H9 (cell line): ENCODE data around the gene DSCAM. TPM values are rescaled to one million over a fixed set of nuclear protein-coding genes. Genes with fewer than 3 reads are reported as not detected.

Experiments used
- DNase-seq: peaks from one replicate; pipeline ENCODE4 v3.0.0-alpha.2; 2017
- H2AFZ ChIP-seq: one replicate; pipeline ENCODE4 v1.6.1; 2013; ENCODE audit warnings: mild to moderate bottlenecking, low read length, control low read depth, moderate library complexity
- H2AK5ac ChIP-seq: 2 replicates; pipeline ENCODE4 v1.6.1; 2013; ENCODE audit warnings: low read length, control low read depth, mixed read lengths; ENCODE audit not compliant: insufficient read length
- H2BK120ac ChIP-seq: one replicate; pipeline ENCODE4 v1.6.1; 2013; ENCODE audit warnings: low read depth, mild to moderate bottlenecking, low read length, control low read depth, inconsistent platforms; ENCODE audit not compliant: poor library complexity, severe bottlenecking
- H2BK12ac ChIP-seq: 2 replicates; pipeline ENCODE4 v1.6.1; 2013; ENCODE audit warnings: low read length, control low read depth, mixed read lengths, low read depth; ENCODE audit not compliant: insufficient read length
- H2BK15ac ChIP-seq: 2 replicates; pipeline ENCODE4 v1.6.1; 2013; ENCODE audit warnings: low read depth, low read length, control low read depth
- H2BK20ac ChIP-seq: one replicate; pipeline ENCODE4 v1.6.1; 2013; ENCODE audit warnings: low read depth, mild to moderate bottlenecking, low read length, control low read depth, inconsistent platforms; ENCODE audit not compliant: poor library complexity, severe bottlenecking
- H2BK5ac ChIP-seq: 2 replicates; pipeline ENCODE4 v1.6.1; 2013; ENCODE audit warnings: low read length, control low read depth, mixed read lengths; ENCODE audit not compliant: insufficient read length
- H3K14ac ChIP-seq: 2 replicates; pipeline ENCODE4 v1.6.1; 2013; ENCODE audit warnings: low read length, control low read depth; ENCODE audit not compliant: insufficient read depth
- H3K18ac ChIP-seq: 2 replicates; pipeline ENCODE4 v1.6.1; 2013; ENCODE audit warnings: low read depth, mild to moderate bottlenecking, mixed read lengths, low read length, control low read depth; ENCODE audit not compliant: insufficient read length
- H3K23ac ChIP-seq: 2 replicates; pipeline ENCODE4 v1.6.1; 2013; ENCODE audit warnings: low read length, control low read depth, mixed read lengths, low read depth; ENCODE audit not compliant: insufficient read length
- H3K23me2 ChIP-seq: 2 replicates; pipeline ENCODE4 v1.6.1; 2013; ENCODE audit warnings: low read depth, mild to moderate bottlenecking, mixed read lengths, low read length, control low read depth; ENCODE audit not compliant: insufficient read length, poor library complexity, severe bottlenecking
- H3K27ac ChIP-seq: 2 replicates; pipeline ENCODE4 v1.5.1; 2013; ENCODE audit warnings: low read length, control low read depth, mixed read lengths, low read depth; ENCODE audit not compliant: insufficient read length
- H3K27me3 ChIP-seq: 2 replicates; pipeline ENCODE4 v1.6.1; 2013; ENCODE audit warnings: low read length, control low read depth, inconsistent platforms; ENCODE audit not compliant: insufficient read depth
- H3K4ac ChIP-seq: 2 replicates; pipeline ENCODE4 v1.6.1; 2013; ENCODE audit warnings: low read depth, mild to moderate bottlenecking, control low read depth, inconsistent platforms, low read length, moderate library complexity
- H3K4me1 ChIP-seq: 2 replicates; pipeline ENCODE4 v1.6.1; 2013; ENCODE audit warnings: low read length, control low read depth, inconsistent platforms; ENCODE audit not compliant: insufficient read depth
- H3K4me2 ChIP-seq: 2 replicates; pipeline ENCODE4 v1.6.1; 2013; ENCODE audit warnings: low read length, control low read depth, mixed read lengths; ENCODE audit not compliant: insufficient read length, insufficient read depth
- H3K56ac ChIP-seq: 2 replicates; pipeline ENCODE4 v1.6.1; 2013; ENCODE audit warnings: low read depth, mild to moderate bottlenecking, mixed read lengths, low read length, control low read depth; ENCODE audit not compliant: insufficient read length
- H3K79me1 ChIP-seq: 2 replicates; pipeline ENCODE4 v1.6.1; 2013; ENCODE audit warnings: low read depth, mild to moderate bottlenecking, moderate library complexity, low read length, control low read depth, inconsistent platforms; ENCODE audit not compliant: insufficient read depth, poor library complexity, severe bottlenecking
- H3K79me2 ChIP-seq: 2 replicates; pipeline ENCODE4 v1.6.1; 2013; ENCODE audit warnings: low read length, control low read depth, inconsistent platforms; ENCODE audit not compliant: insufficient read depth
- H3K9ac ChIP-seq: 2 replicates; pipeline ENCODE4 v1.6.1; 2013; ENCODE audit warnings: low read length, control low read depth, mixed read lengths; ENCODE audit not compliant: insufficient read length; ENCODE audit errors: extremely low read depth
- H3K9me3 ChIP-seq: one replicate; pipeline ENCODE4 v1.6.1; 2013; ENCODE audit warnings: low read depth, low read length, inconsistent platforms; ENCODE audit not compliant: control insufficient read depth
- H3T11ph ChIP-seq: one replicate; pipeline ENCODE4 v1.6.1; 2013; ENCODE audit warnings: mild to moderate bottlenecking, low read length, control low read depth, inconsistent platforms
- H4K20me1 ChIP-seq: one replicate; pipeline ENCODE4 v1.6.1; 2013; ENCODE audit not compliant: control insufficient read depth, insufficient read length, insufficient read depth
- H4K5ac ChIP-seq: 2 replicates; pipeline ENCODE4 v1.6.1; 2013; ENCODE audit warnings: low read depth, mild to moderate bottlenecking, mixed read lengths, low read length, control low read depth; ENCODE audit not compliant: insufficient read length
- H4K8ac ChIP-seq: replicated peaks from 2 replicates; pipeline ENCODE4 v1.6.1; 2013; ENCODE audit warnings: low read length, control low read depth, mixed read lengths, low read depth; ENCODE audit not compliant: insufficient read length
- H4K91ac ChIP-seq: 2 replicates; pipeline ENCODE4 v1.6.1; 2013; ENCODE audit warnings: low read depth, mild to moderate bottlenecking, moderate library complexity, mixed read lengths, low read length, control low read depth; ENCODE audit not compliant: insufficient read length
- H3K27ac Mint-ChIP-seq, 3 experiments: 2 replicates in 2 of 3; 3 replicates in 1 of 3; pipeline ENCODE4 v1.8.0; 2020 to 2021; ENCODE audit warnings: mixed read lengths in 3 of 3, mild to moderate bottlenecking in 1 of 3, moderate library complexity in 1 of 3
- H3K27me3 Mint-ChIP-seq: 2 replicates; pipeline ENCODE4 v1.8.0; 2021; ENCODE audit warnings: low read depth, mild to moderate bottlenecking, moderate library complexity, mixed read lengths
- H3K36me3 Mint-ChIP-seq, 3 experiments: 2 replicates in 2 of 3; 3 replicates in 1 of 3; pipeline ENCODE4 v1.8.0; 2020 to 2021; ENCODE audit warnings: low read depth in 3 of 3, mixed read lengths in 3 of 3; ENCODE audit not compliant: insufficient read depth in 1 of 3
- H3K4me1 Mint-ChIP-seq, 2 experiments: 2 replicates each; pipeline ENCODE4 v1.8.0; 2020; ENCODE audit warnings: mixed read lengths in 2 of 2
- H3K4me3 Mint-ChIP-seq, 2 experiments: 2 replicates in 1 of 2; 3 replicates in 1 of 2; pipeline ENCODE4 v1.8.0; 2020 to 2021; ENCODE audit warnings: mild to moderate bottlenecking in 2 of 2, mixed read lengths in 2 of 2, moderate library complexity in 1 of 2
- H3K9me3 Mint-ChIP-seq, 2 experiments: 2 replicates in 1 of 2; 3 replicates in 1 of 2; pipeline ENCODE4 v1.8.0; 2020; ENCODE audit warnings: mild to moderate bottlenecking in 2 of 2, mixed read lengths in 2 of 2, moderate library complexity in 1 of 2
- WGBS: extraction: QIAGEN DNeasy Blood & Tissue Kit; methylation state at CpG from one replicate; pipeline ENCODE4 v1.1.7; 2013; ENCODE audit warnings: missing lambda C conversion rate, low lambda C conversion rate, mixed read lengths; ENCODE audit not compliant: insufficient read length; ENCODE audit errors: extremely low coverage; 5-methylcytosine and 5-hydroxymethylcytosine counted together
- total RNA-seq: library from RNA; stranded (reverse); gene quantifications from 2 replicates; pipeline ENCODE4 v1.2.1, GENCODE V29; 2021
- TF ChIP-seq, protein P1 (sequence below): fragments of 200-600 bp; sonication (generic); conservative IDR thresholded peaks from 3 replicates; pipeline ENCODE4 v1.8.0; 2021; ENCODE audit warnings: antibody characterized with exemption, mild to moderate bottlenecking

Gene DSCAM
- total RNA-seq, 1 experiment from 2014 or later = 0.17 TPM

- Histone ChIP-seq H3K9me3 (no peaks in the 10 kb centered on the region), H3K9ac (no peak overlapping the region)
- H3K4me1 Mint-ChIP-seq = no peaks in the 10 kb centered on the region
Observed at GRCh38 chr21:40465382-40465781, 381.6 kb downstream of the DSCAM start.

More at GRCh38 chr21:40465382-40465781, 381.6 kb downstream of the DSCAM start:
- Mint-ChIP-seq H3K36me3 (no peaks in the 10 kb centered on the region; a peak in 1 of 7 replicates), H3K4me3 (no peak overlapping the region), H3K27me3 (peaks cover 4% of the 10 kb centered on the region), H3K9me3 (no peaks in the 10 kb centered on the region; a peak in 1 of 5 replicates), H3K27ac (no peak overlapping the region)
- Histone ChIP-seq H4K91ac (no peak overlapping the region), H3K23ac (no peak overlapping the region), H3K27ac (no peak overlapping the region), H4K5ac (no peak overlapping the region), H2BK12ac (no peak overlapping the region), H2AK5ac (no peak overlapping the region), H3T11ph (no peak overlapping the region), H3K4me2 (no peak overlapping the region), H2AFZ (no peak overlapping the region), H2BK15ac (no peak overlapping the region), H3K4me1 (no peaks in the 10 kb centered on the region), H3K23me2 (no peaks in the 10 kb centered on the region), H3K79me1 (no peaks in the 10 kb centered on the region), H3K27me3 (no peaks in the 10 kb centered on the region), H3K79me2 (no peaks in the 10 kb centered on the region), H4K8ac (no peak overlapping the region), H2BK20ac (no peak overlapping the region), H4K20me1 (no peaks in the 10 kb centered on the region), H2BK5ac (no peak overlapping the region), H2BK120ac (no peak overlapping the region), H3K18ac (no peak overlapping the region), H3K4ac (no peak overlapping the region), H3K14ac (no peak overlapping the region), H3K56ac (no peak overlapping the region)
- TF ChIP-seq, protein P1, sequence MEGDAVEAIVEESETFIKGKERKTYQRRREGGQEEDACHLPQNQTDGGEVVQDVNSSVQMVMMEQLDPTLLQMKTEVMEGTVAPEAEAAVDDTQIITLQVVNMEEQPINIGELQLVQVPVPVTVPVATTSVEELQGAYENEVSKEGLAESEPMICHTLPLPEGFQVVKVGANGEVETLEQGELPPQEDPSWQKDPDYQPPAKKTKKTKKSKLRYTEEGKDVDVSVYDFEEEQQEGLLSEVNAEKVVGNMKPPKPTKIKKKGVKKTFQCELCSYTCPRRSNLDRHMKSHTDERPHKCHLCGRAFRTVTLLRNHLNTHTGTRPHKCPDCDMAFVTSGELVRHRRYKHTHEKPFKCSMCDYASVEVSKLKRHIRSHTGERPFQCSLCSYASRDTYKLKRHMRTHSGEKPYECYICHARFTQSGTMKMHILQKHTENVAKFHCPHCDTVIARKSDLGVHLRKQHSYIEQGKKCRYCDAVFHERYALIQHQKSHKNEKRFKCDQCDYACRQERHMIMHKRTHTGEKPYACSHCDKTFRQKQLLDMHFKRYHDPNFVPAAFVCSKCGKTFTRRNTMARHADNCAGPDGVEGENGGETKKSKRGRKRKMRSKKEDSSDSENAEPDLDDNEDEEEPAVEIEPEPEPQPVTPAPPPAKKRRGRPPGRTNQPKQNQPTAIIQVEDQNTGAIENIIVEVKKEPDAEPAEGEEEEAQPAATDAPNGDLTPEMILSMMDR = no peak
- WGBS = no CpG with 5 or more reads among the region's 7 CpGs
- no peak for DNase-seq
